ENCODE measurements around the gene ZBTB1.
"Not testable (repeated sequence)": the region's sequence is repeated elsewhere in the genome, so short reads cannot be mapped to it uniquely, and the experiment has no call there.

The ZBTB1 gene

GRCh38 chr14:64536488-64537245 lies 32.1 kb downstream of the ZBTB1 start:
- no peak for DNase-seq

- no peak for DNase-seq
These were observed 35.9 kb downstream of the ZBTB1 start, which contains the start of gene HSPA2 for GRCh38 chr14:64540208-64541202. Gene HSPA2, plus strand, starts transcription at chr14:64540741. Its CDS starts 109 bp downstream, at chr14:64540850.

GRCh38 chr14:64541261-64541971 lies 36.8 kb downstream of the ZBTB1 start:
- no peak for DNase-seq

- no peak for DNase-seq
These were observed 37.6 kb downstream of the ZBTB1 start for GRCh38 chr14:64541972-64542835.

- DNase-seq, result no peak
These were observed 38.2 kb downstream of the ZBTB1 start for GRCh38 chr14:64542836-64543201.

GRCh38 chr14:64544607-64545312 lies 40.2 kb downstream of the ZBTB1 start:
- DNase-seq, result no peak

- no peak for DNase-seq
These were observed 44.4 kb downstream of the ZBTB1 start for GRCh38 chr14:64549016-64549415.

- peak; percentile 73 for DNase-seq
These were observed 45.4 kb downstream of the ZBTB1 start, which contains the start of gene PPP1R36 for GRCh38 chr14:64549791-64550620. Gene PPP1R36, plus strand, starts transcription at chr14:64549961. Its CDS starts 37 bp downstream, at chr14:64549998.

GRCh38 chr14:64550621-64551333 lies 46.2 kb downstream of the ZBTB1 start:
- DNase-seq, result no peak

- DNase-seq, result no peak
These were observed 50.0 kb downstream of the ZBTB1 start for GRCh38 chr14:64554556-64554955.

GRCh38 chr14:64556526-64556925 lies 52.0 kb downstream of the ZBTB1 start:
- no peak for DNase-seq

- DNase-seq, result not testable (repeated sequence)
These were observed 53.6 kb downstream of the ZBTB1 start for GRCh38 chr14:64558216-64558615.

- no peak for DNase-seq
These were observed 57.1 kb downstream of the ZBTB1 start for GRCh38 chr14:64561631-64562030.

- no peak for DNase-seq
These were observed 57.9 kb downstream of the ZBTB1 start for GRCh38 chr14:64562436-64562835.

- DNase-seq, result no peak
These were observed 59.1 kb downstream of the ZBTB1 start for GRCh38 chr14:64563696-64564095.

GRCh38 chr14:64566651-64567122 lies 62.1 kb downstream of the ZBTB1 start:
- no peak for DNase-seq

- no peak for DNase-seq
These were observed 64.6 kb downstream of the ZBTB1 start for GRCh38 chr14:64569138-64569631.

GRCh38 chr14:64569646-64570045 lies 65.1 kb downstream of the ZBTB1 start:
- not testable (repeated sequence) for DNase-seq

GRCh38 chr14:64572386-64573104 lies 68.0 kb downstream of the ZBTB1 start:
- no peak for DNase-seq
